GM12864 (cell line): Measurements from ENCODE around the gene EIF4G3.

Experiments
- DNase-seq: peaks from one replicate; pipeline ENCODE4 v3.0.0-alpha.2; 2011; ENCODE audit warnings: low read depth
- H3K4me3 ChIP-seq: 2 replicates; pipeline ENCODE4 v1.5.1; 2011; ENCODE audit warnings: mild to moderate bottlenecking, low read depth, low read length, control low read depth
- CTCF ChIP-seq: IDR thresholded peaks from 2 replicates; pipeline ENCODE4 v1.5.1; 2011; ENCODE audit warnings: low read depth, mild to moderate bottlenecking, moderate library complexity, low read length, control low read depth, inconsistent platforms; ENCODE audit errors: missing control alignments

The EIF4G3 gene

GRCh38 chr1:21117159-21117558 is 59.5 kb downstream of the EIF4G3 start:
- H3K4me3 ChIP-seq: no peak overlapping the region
- no peak for DNase-seq
- no peak for TF ChIP-seq CTCF

- TF ChIP-seq CTCF: no peak
- H3K4me3 ChIP-seq: no peak overlapping the region
- no peak for DNase-seq
Observed at GRCh38 chr1:21115098-21115760, 61.5 kb downstream of the EIF4G3 start.

- TF ChIP-seq CTCF: no peak
- DNase-seq: no peak
- no peak overlapping the region for H3K4me3 ChIP-seq
Observed at GRCh38 chr1:21114431-21114830, 62.3 kb downstream of the EIF4G3 start.

GRCh38 chr1:21110163-21110562 is 66.5 kb downstream of the EIF4G3 start:
- no peak for TF ChIP-seq CTCF
- DNase-seq: no peak
- no peak overlapping the region for H3K4me3 ChIP-seq

- H3K4me3 ChIP-seq: no peak overlapping the region
- DNase-seq: no peak
- TF ChIP-seq CTCF: no peak
Observed at GRCh38 chr1:21106709-21107108, 70.0 kb downstream of the EIF4G3 start.

- no peak for TF ChIP-seq CTCF
- H3K4me3 ChIP-seq: no peak overlapping the region
- DNase-seq: no peak
Observed at GRCh38 chr1:21106238-21106637, 70.5 kb downstream of the EIF4G3 start.

- no peak overlapping the region for H3K4me3 ChIP-seq
- no peak for TF ChIP-seq CTCF
- no peak for DNase-seq
Observed at GRCh38 chr1:21105807-21106206, 70.9 kb downstream of the EIF4G3 start.
